Gastrocnemius medialis (tissue), 4 donors: Measurements from ENCODE around the gene PARD3B.

Source experiments
- POLR2A ChIP-seq, 2 donors: fragments of 450-650 bp; IDR thresholded peaks; one replicate each; pipeline ENCODE4 v1.6.1; 2017; ENCODE audit warnings: antibody characterized with exemption in 2 of 2, mild to moderate bottlenecking in 2 of 2, moderate library complexity in 2 of 2
- TF ChIP-seq, protein P1 (sequence below), 5 experiments: fragments of 450-650 bp in 3 of 5; fragments of 200-600 bp in 2 of 5; sonication (generic) in 2 of 5; IDR thresholded peaks in 4 of 5; conservative IDR thresholded peaks in 1 of 5; 1 replicate in 4 of 5; 2 replicates in 1 of 5; pipeline ENCODE4 v1.5.1; 2016 to 2019; ENCODE audit warnings: antibody characterized with exemption in 5 of 5, mild to moderate bottlenecking in 3 of 5, moderate library complexity in 3 of 5

DNA sequence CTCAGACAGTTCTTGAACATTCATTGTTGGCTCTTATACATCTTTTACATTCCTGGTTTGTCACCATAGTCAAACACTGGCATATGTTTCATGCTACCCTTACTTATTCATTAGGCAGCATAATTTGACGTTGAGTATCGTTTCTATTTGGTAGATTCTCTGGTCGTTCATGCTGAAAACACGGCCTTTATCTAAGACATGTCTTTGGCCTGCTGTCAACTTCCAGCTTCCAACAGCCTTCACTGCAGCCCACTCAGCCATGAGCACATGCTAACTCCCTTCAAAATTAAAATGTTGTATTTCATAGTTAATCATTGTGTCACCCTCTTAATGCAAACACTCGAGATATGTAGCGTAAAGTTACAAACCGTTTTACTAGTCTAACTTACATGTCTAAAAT is 644.0 kb downstream of the PARD3B start:
- TF ChIP-seq, protein P1, sequence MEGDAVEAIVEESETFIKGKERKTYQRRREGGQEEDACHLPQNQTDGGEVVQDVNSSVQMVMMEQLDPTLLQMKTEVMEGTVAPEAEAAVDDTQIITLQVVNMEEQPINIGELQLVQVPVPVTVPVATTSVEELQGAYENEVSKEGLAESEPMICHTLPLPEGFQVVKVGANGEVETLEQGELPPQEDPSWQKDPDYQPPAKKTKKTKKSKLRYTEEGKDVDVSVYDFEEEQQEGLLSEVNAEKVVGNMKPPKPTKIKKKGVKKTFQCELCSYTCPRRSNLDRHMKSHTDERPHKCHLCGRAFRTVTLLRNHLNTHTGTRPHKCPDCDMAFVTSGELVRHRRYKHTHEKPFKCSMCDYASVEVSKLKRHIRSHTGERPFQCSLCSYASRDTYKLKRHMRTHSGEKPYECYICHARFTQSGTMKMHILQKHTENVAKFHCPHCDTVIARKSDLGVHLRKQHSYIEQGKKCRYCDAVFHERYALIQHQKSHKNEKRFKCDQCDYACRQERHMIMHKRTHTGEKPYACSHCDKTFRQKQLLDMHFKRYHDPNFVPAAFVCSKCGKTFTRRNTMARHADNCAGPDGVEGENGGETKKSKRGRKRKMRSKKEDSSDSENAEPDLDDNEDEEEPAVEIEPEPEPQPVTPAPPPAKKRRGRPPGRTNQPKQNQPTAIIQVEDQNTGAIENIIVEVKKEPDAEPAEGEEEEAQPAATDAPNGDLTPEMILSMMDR (IDR thresholded peaks at IDR 0.05 in 4 of 5, conservative IDR thresholded peaks at IDR 0.05 in 1 of 5) = no peak
- no peak for TF ChIP-seq POLR2A (IDR thresholded peaks at IDR 0.05)
